ENCODE data around the gene TAB2.

GRCh38 chr6:149425224-149425623 lies 107.7 kb downstream of the TAB2 start:
- TF ChIP-seq ESRRG (CRISPR knock-in tag; IDR thresholded peaks at IDR 0.05): no peak
- no peak for TF ChIP-seq SNAI2 (CRISPR knock-in tag; IDR thresholded peaks at IDR 0.05)
- TF ChIP-seq, protein P1, sequence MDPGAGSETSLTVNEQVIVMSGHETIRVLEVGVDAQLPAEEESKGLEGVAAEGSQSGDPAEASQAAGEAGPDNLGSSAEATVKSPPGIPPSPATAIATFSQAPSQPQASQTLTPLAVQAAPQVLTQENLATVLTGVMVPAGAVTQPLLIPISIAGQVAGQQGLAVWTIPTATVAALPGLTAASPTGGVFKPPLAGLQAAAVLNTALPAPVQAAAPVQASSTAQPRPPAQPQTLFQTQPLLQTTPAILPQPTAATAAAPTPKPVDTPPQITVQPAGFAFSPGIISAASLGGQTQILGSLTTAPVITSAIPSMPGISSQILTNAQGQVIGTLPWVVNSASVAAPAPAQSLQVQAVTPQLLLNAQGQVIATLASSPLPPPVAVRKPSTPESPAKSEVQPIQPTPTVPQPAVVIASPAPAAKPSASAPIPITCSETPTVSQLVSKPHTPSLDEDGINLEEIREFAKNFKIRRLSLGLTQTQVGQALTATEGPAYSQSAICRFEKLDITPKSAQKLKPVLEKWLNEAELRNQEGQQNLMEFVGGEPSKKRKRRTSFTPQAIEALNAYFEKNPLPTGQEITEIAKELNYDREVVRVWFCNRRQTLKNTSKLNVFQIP (CRISPR knock-in tag; IDR thresholded peaks at IDR 0.05; ENCODE audit: borderline replicate concordance, low read depth): no peak
- no peak for TF ChIP-seq PATZ1 (CRISPR knock-in tag; IDR thresholded peaks at IDR 0.05; ENCODE audit: borderline replicate concordance)
- no peak for TF ChIP-seq OSR1 (CRISPR knock-in tag; IDR thresholded peaks at IDR 0.05)
- no peak for TF ChIP-seq ZNF8 (CRISPR knock-in tag; IDR thresholded peaks at IDR 0.05)
- TF ChIP-seq CSDC2 (CRISPR knock-in tag; IDR thresholded peaks at IDR 0.05): no peak
- no peak for TF ChIP-seq RARB (CRISPR knock-in tag; IDR thresholded peaks at IDR 0.05)
- TF ChIP-seq ZFP30 (CRISPR knock-in tag; IDR thresholded peaks at IDR 0.05): no peak
- no peak for TF ChIP-seq ZNF565 (CRISPR knock-in tag; conservative IDR thresholded peaks at IDR 0.05; ENCODE audit: low read depth)
- no peak for TF ChIP-seq BACH2 (CRISPR knock-in tag; IDR thresholded peaks at IDR 0.05; ENCODE audit: borderline replicate concordance)
- no peak for TF ChIP-seq ZFP3 (CRISPR knock-in tag; IDR thresholded peaks at IDR 0.05)
- TF ChIP-seq, protein P2, sequence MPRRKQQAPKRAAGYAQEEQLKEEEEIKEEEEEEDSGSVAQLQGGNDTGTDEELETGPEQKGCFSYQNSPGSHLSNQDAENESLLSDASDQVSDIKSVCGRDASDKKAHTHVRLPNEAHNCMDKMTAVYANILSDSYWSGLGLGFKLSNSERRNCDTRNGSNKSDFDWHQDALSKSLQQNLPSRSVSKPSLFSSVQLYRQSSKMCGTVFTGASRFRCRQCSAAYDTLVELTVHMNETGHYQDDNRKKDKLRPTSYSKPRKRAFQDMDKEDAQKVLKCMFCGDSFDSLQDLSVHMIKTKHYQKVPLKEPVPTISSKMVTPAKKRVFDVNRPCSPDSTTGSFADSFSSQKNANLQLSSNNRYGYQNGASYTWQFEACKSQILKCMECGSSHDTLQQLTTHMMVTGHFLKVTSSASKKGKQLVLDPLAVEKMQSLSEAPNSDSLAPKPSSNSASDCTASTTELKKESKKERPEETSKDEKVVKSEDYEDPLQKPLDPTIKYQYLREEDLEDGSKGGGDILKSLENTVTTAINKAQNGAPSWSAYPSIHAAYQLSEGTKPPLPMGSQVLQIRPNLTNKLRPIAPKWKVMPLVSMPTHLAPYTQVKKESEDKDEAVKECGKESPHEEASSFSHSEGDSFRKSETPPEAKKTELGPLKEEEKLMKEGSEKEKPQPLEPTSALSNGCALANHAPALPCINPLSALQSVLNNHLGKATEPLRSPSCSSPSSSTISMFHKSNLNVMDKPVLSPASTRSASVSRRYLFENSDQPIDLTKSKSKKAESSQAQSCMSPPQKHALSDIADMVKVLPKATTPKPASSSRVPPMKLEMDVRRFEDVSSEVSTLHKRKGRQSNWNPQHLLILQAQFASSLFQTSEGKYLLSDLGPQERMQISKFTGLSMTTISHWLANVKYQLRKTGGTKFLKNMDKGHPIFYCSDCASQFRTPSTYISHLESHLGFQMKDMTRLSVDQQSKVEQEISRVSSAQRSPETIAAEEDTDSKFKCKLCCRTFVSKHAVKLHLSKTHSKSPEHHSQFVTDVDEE (CRISPR knock-in tag; IDR thresholded peaks at IDR 0.05): no peak
- no peak for TF ChIP-seq TCF4 (CRISPR knock-in tag; IDR thresholded peaks at IDR 0.05; ENCODE audit: borderline replicate concordance)

Data from SK-N-SH treated with all-trans-retinoic acid at 6 μM for 48 hours (cell line).